HepG2 (cell line): ENCODE data around the gene KIF5B. TPM values are rescaled to one million over a fixed set of nuclear protein-coding genes. Genes with fewer than 3 reads are reported as not detected.
A peak's percentile ranks its signal among the peaks of the same experiment; 100 is the strongest.

ENCODE experiments used
- GABPA ChIP-seq, 2 experiments: IDR thresholded peaks; 2 replicates each; pipeline ENCODE4 v1.6.1; 2011 to 2016; ENCODE audit warnings: low read depth in 2 of 2, low read length in 1 of 2, missing biosample characterization in 1 of 2, missing genetic modification characterization in 1 of 2
- GATA4 ChIP-seq: sonication (generic); IDR thresholded peaks from 2 replicates; pipeline ENCODE4 v1.6.1; 2016; ENCODE audit warnings: antibody characterized with exemption, low read depth, borderline replicate concordance
- NPAS2 ChIP-seq: sonication (generic); formaldehyde crosslinking; IDR thresholded peaks from 2 replicates; pipeline ENCODE4 v1.8.0; 2022; ENCODE audit warnings: mild to moderate bottlenecking, missing genetic modification reagents, borderline replicate concordance
- PRPF4 ChIP-seq: fragments of 200-400 bp; formaldehyde crosslinking; IDR thresholded peaks from 2 replicates; pipeline ENCODE4 v1.6.1; 2016; ENCODE audit warnings: low read length, low read depth; ENCODE audit not compliant: poor library complexity, severe bottlenecking
- SNAI1 ChIP-seq: sonication (generic); formaldehyde crosslinking; IDR thresholded peaks from 2 replicates; pipeline ENCODE4 v1.5.0; 2020; ENCODE audit warnings: mild to moderate bottlenecking, missing genetic modification reagents, borderline replicate concordance
- SP140L ChIP-seq: sonication (generic); formaldehyde crosslinking; IDR thresholded peaks from 2 replicates; pipeline ENCODE4 v1.4.0; 2020; ENCODE audit warnings: missing genetic modification reagents, borderline replicate concordance
- SRSF9 ChIP-seq: fragments of 200-400 bp; formaldehyde crosslinking; IDR thresholded peaks from 2 replicates; pipeline ENCODE4 v1.6.1; 2018; ENCODE audit warnings: borderline replicate concordance, mild to moderate bottlenecking, low read depth, low read length; ENCODE audit not compliant: insufficient read depth, poor library complexity, severe bottlenecking
- SSRP1 ChIP-seq: IDR thresholded peaks from 2 replicates; pipeline ENCODE4 v1.6.1; 2016; ENCODE audit warnings: control low read depth
- TCF7 ChIP-seq: sonication (generic); IDR thresholded peaks from 2 replicates; pipeline ENCODE4 v1.6.1; 2016; ENCODE audit warnings: antibody characterized with exemption, low read depth
- ZFP1 ChIP-seq: IDR thresholded peaks from 2 replicates; pipeline ENCODE4 v1.6.1; 2016
- ZNF143 ChIP-seq: sonication (generic); formaldehyde crosslinking; IDR thresholded peaks from 2 replicates; pipeline ENCODE4 v1.4.0; 2020; ENCODE audit warnings: missing genetic modification reagents
- ZNF256 ChIP-seq: sonication (generic); formaldehyde crosslinking; conservative IDR thresholded peaks from 2 replicates; pipeline ENCODE4 v1.4.0; 2020; ENCODE audit warnings: missing genetic modification reagents
- ZNF678 ChIP-seq: sonication (generic); formaldehyde crosslinking; IDR thresholded peaks from 2 replicates; pipeline ENCODE4 v1.4.0; 2020; ENCODE audit warnings: mild to moderate bottlenecking, missing genetic modification reagents
- polyA plus RNA-seq, 8 experiments: library from polyadenylated mRNA; depleted of rRNA in 3 of 8; stranded (reverse) in 7 of 8; unstranded in 1 of 8; fragments of >200 nt; fragmentation: Illumina TruSeq in 4 of 8; extraction: Trizol in 4 of 8; gene quantifications; 2 replicates each; pipeline versions ENCODE4 v1.2.1 to v1.2.3, GENCODE V29; 2011 to 2016; ENCODE audit warnings: low read depth in 4 of 8, missing spikeins in 1 of 8, mixed read lengths in 1 of 8; ENCODE audit not compliant: insufficient read depth in 1 of 8
- total RNA-seq, 5 experiments: library from RNA; depleted of rRNA; stranded (reverse); fragments of >200 nt; fragmentation: Illumina TruSeq; extraction: Trizol; gene quantifications; 2 replicates each; pipeline ENCODE4 v1.2.3, GENCODE V29; 2016; ENCODE audit warnings: low read depth in 1 of 5
- TF ChIP-seq, protein P1 (sequence below): sonication (generic); formaldehyde crosslinking; IDR thresholded peaks from 2 replicates; pipeline ENCODE4 v1.4.0; 2020; ENCODE audit warnings: missing genetic modification reagents
- TF ChIP-seq, protein P2 (sequence below): IDR thresholded peaks from 2 replicates; pipeline ENCODE4 v1.6.1; 2016; ENCODE audit warnings: low read depth
- TF ChIP-seq, protein P3 (sequence below): IDR thresholded peaks from 2 replicates; pipeline ENCODE4 v1.6.1; 2018; ENCODE audit warnings: missing genetic modification reagents
- TF ChIP-seq, protein P4 (sequence below): sonication (generic); formaldehyde crosslinking; IDR thresholded peaks from 2 replicates; pipeline ENCODE4 v1.5.0; 2020; ENCODE audit warnings: mild to moderate bottlenecking, missing genetic modification reagents, borderline replicate concordance
- TF ChIP-seq, protein P5 (sequence below): sonication (generic); formaldehyde crosslinking; IDR thresholded peaks from 2 replicates; pipeline ENCODE4 v1.4.0; 2020; ENCODE audit warnings: missing genetic modification reagents
- TF ChIP-seq, protein P6 (sequence below): sonication (generic); formaldehyde crosslinking; conservative IDR thresholded peaks from 2 replicates; pipeline ENCODE4 v1.8.0; 2022; ENCODE audit warnings: mild to moderate bottlenecking, moderate library complexity, missing genetic modification reagents

KIF5B gene
- total and polyA plus RNA-seq, 2 of the 13 experiments (the other 11 are each of a cell fraction or from before 2014, with no cell fraction given): 34.3 to 133 TPM

DNA sequence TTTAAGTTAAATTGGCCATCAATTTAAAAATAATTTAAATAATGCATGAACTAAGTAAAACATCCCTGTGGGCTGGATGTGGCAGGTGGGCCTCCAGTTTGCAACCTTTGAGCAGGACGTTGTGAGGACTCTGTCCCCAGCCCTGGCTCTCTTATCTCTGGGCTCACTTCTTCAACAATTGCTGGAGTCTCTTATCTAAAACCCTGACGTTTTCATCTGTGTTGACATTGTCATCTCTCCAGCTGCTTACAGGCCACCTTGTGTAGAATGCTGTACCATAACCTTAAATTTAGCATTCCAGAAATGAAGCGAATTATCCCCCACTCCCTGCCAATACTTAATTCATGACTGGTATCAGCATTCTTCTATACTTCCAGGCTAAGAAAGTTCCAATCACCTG is 3.2 kb upstream of the KIF5B start (continued):
- TF ChIP-seq, protein P1, sequence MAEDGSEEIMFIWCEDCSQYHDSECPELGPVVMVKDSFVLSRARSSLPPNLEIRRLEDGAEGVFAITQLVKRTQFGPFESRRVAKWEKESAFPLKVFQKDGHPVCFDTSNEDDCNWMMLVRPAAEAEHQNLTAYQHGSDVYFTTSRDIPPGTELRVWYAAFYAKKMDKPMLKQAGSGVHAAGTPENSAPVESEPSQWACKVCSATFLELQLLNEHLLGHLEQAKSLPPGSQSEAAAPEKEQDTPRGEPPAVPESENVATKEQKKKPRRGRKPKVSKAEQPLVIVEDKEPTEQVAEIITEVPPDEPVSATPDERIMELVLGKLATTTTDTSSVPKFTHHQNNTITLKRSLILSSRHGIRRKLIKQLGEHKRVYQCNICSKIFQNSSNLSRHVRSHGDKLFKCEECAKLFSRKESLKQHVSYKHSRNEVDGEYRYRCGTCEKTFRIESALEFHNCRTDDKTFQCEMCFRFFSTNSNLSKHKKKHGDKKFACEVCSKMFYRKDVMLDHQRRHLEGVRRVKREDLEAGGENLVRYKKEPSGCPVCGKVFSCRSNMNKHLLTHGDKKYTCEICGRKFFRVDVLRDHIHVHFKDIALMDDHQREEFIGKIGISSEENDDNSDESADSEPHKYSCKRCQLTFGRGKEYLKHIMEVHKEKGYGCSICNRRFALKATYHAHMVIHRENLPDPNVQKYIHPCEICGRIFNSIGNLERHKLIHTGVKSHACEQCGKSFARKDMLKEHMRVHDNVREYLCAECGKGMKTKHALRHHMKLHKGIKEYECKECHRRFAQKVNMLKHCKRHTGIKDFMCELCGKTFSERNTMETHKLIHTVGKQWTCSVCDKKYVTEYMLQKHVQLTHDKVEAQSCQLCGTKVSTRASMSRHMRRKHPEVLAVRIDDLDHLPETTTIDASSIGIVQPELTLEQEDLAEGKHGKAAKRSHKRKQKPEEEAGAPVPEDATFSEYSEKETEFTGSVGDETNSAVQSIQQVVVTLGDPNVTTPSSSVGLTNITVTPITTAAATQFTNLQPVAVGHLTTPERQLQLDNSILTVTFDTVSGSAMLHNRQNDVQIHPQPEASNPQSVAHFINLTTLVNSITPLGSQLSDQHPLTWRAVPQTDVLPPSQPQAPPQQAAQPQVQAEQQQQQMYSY (CRISPR knock-in tag): no peak
- TF ChIP-seq ZFP1 (CRISPR knock-in tag) (no peak), SSRP1 (CRISPR knock-in tag) (0 out of 2 replicates have a peak, but pooled peaks have one; percentile 51), GABPA (IDR thresholded peaks at IDR 0.05; ENCODE audit: low read depth, low read length) (no peak), GABPA (CRISPR knock-in tag; IDR thresholded peaks at IDR 0.05; ENCODE audit: low read depth) (no peak), TCF7 (peak; percentile 74), PRPF4 (no peak), NPAS2 (no peak), SRSF9 (no peak), SP140L (CRISPR knock-in tag) (no peak), ZNF678 (CRISPR knock-in tag) (no peak), GATA4 (peak; percentile 97), SNAI1 (CRISPR knock-in tag) (no peak), ZNF256 (CRISPR knock-in tag) (0 out of 2 replicates have a peak, but pooled peaks have one; percentile 27), ZNF143 (CRISPR knock-in tag) (no peak)
- TF ChIP-seq, protein P2, sequence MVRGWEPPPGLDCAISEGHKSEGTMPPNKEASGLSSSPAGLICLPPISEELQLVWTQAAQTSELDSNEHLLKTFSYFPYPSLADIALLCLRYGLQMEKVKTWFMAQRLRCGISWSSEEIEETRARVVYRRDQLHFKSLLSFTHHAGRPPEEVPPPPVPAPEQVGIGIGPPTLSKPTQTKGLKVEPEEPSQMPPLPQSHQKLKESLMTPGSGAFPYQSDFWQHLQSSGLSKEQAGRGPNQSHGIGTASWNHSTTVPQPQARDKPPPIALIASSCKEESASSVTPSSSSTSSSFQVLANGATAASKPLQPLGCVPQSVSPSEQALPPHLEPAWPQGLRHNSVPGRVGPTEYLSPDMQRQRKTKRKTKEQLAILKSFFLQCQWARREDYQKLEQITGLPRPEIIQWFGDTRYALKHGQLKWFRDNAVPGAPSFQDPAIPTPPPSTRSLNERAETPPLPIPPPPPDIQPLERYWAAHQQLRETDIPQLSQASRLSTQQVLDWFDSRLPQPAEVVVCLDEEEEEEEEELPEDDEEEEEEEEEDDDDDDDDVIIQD (CRISPR knock-in tag): no peak; the same call in 1 of the 2 replicates
- TF ChIP-seq, protein P3, sequence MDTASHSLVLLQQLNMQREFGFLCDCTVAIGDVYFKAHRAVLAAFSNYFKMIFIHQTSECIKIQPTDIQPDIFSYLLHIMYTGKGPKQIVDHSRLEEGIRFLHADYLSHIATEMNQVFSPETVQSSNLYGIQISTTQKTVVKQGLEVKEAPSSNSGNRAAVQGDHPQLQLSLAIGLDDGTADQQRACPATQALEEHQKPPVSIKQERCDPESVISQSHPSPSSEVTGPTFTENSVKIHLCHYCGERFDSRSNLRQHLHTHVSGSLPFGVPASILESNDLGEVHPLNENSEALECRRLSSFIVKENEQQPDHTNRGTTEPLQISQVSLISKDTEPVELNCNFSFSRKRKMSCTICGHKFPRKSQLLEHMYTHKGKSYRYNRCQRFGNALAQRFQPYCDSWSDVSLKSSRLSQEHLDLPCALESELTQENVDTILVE (CRISPR knock-in tag): no peak
- TF ChIP-seq, protein P4, sequence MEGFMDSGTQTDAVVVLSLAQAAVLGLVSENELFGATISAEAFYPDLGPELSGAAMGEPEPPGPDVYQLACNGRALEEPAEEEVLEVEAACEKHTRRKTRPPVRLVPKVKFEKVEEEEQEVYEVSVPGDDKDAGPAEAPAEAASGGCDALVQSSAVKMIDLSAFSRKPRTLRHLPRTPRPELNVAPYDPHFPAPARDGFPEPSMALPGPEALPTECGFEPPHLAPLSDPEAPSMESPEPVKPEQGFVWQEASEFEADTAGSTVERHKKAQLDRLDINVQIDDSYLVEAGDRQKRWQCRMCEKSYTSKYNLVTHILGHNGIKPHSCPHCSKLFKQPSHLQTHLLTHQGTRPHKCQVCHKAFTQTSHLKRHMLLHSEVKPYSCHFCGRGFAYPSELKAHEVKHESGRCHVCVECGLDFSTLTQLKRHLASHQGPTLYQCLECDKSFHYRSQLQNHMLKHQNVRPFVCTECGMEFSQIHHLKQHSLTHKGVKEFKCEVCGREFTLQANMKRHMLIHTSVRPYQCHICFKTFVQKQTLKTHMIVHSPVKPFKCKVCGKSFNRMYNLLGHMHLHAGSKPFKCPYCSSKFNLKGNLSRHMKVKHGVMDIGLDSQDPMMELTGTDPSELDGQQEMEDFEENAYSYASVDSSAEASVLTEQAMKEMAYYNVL (CRISPR knock-in tag): no peak; the same call in 1 of the 2 replicates
- TF ChIP-seq, protein P5, sequence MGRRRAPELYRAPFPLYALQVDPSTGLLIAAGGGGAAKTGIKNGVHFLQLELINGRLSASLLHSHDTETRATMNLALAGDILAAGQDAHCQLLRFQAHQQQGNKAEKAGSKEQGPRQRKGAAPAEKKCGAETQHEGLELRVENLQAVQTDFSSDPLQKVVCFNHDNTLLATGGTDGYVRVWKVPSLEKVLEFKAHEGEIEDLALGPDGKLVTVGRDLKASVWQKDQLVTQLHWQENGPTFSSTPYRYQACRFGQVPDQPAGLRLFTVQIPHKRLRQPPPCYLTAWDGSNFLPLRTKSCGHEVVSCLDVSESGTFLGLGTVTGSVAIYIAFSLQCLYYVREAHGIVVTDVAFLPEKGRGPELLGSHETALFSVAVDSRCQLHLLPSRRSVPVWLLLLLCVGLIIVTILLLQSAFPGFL (CRISPR knock-in tag): no peak
- TF ChIP-seq, protein P6, sequence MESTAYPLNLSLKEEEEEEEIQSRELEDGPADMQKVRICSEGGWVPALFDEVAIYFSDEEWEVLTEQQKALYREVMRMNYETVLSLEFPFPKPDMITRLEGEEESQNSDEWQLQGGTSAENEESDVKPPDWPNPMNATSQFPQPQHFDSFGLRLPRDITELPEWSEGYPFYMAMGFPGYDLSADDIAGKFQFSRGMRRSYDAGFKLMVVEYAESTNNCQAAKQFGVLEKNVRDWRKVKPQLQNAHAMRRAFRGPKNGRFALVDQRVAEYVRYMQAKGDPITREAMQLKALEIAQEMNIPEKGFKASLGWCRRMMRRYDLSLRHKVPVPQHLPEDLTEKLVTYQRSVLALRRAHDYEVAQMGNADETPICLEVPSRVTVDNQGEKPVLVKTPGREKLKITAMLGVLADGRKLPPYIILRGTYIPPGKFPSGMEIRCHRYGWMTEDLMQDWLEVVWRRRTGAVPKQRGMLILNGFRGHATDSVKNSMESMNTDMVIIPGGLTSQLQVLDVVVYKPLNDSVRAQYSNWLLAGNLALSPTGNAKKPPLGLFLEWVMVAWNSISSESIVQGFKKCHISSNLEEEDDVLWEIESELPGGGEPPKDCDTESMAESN (CRISPR knock-in tag): no peak
